Endothelial cell of umbilical vein (primary cell): Measurements from ENCODE around the gene FGD6. TPM values are rescaled to one million over a fixed set of nuclear protein-coding genes. Genes with fewer than 3 reads are reported as not detected.
"Not testable (repeated sequence)": the region's sequence is repeated elsewhere in the genome, so short reads cannot be mapped to it uniquely, and the experiment has no call there.

Experiments used
- BruUV-seq: library from RNA; stranded (reverse); fragments of 400-500 nt; replicated peaks from 2 replicates; lab custom pipeline; 2021; lab: Mats Ljungman, UMichigan
- CTCF ChIA-PET: fragments of 300-600, 350-600 bp; sonication (Branson Sonifier 250); formaldehyde crosslinking; loops from one replicate; lab custom pipeline; 2021; ENCODE audit warnings: antibody characterized with exemption, inconsistent platforms; lab: Charles Lee
- POLR2A ChIA-PET: fragments of 300-600, 350-600 bp; sonication (Branson Sonifier 250); formaldehyde crosslinking; loops from one replicate; lab custom pipeline; 2021; ENCODE audit warnings: antibody characterized with exemption, inconsistent platforms; lab: Charles Lee
- DNase-seq: peaks from one replicate; pipeline ENCODE4 v3.0.0-alpha.2; 2011; ENCODE audit warnings: low read depth, low spot score
- FAIRE-seq: peaks from 2 replicates; lab custom pipeline; 2011; peaks lifted over from hg19 to GRCh38; lab: Jason Lieb, UNC
- H2AFZ ChIP-seq: 2 replicates; pipeline ENCODE4 v1.6.0; 2012; ENCODE audit warnings: low read depth, low read length, control low read depth, inconsistent platforms
- H3K27ac ChIP-seq: 2 replicates; pipeline ENCODE4 v1.5.1; 2011; ENCODE audit warnings: low read depth, mild to moderate bottlenecking, control low read depth, low read length, moderate library complexity; ENCODE audit not compliant: insufficient read depth
- H3K27me3 ChIP-seq, 2 experiments: 2 replicates each; pipeline versions ENCODE4 v1.6.0 to v1.6.1; 2011; ENCODE audit warnings: low read length in 2 of 2, mixed read lengths in 1 of 2; ENCODE audit not compliant: control insufficient read depth in 2 of 2, insufficient read depth in 2 of 2
- H3K36me3 ChIP-seq, 2 experiments: 2 replicates in 1 of 2; 3 replicates in 1 of 2; pipeline ENCODE4 v1.5.1; 2011; ENCODE audit warnings: low read length in 2 of 2, mild to moderate bottlenecking in 1 of 2, moderate library complexity in 1 of 2; ENCODE audit not compliant: control insufficient read depth in 2 of 2, insufficient read depth in 2 of 2; ENCODE audit errors: extremely low read depth in 1 of 2
- H3K4me1 ChIP-seq: 3 replicates; pipeline ENCODE4 v1.5.1; 2011; ENCODE audit warnings: mild to moderate bottlenecking, low read length; ENCODE audit not compliant: control insufficient read depth, insufficient read depth; ENCODE audit errors: extremely low read depth
- H3K4me2 ChIP-seq: 2 replicates; pipeline ENCODE4 v1.6.1; 2011; ENCODE audit warnings: low read length, control low read depth, mixed read lengths; ENCODE audit not compliant: insufficient read depth
- H3K4me3 ChIP-seq, 3 experiments: fragments of 200-600 bp in 1 of 3; sonication (generic), shearing (Covaris generic) in 1 of 3; replicated peaks in 1 of 3; 2 replicates each; pipeline ENCODE4 v1.5.1; 2011 to 2016; ENCODE audit warnings: control low read depth in 3 of 3, low read length in 3 of 3, mild to moderate bottlenecking in 2 of 3, inconsistent platforms in 1 of 3, low read depth in 1 of 3, moderate library complexity in 1 of 3; ENCODE audit not compliant: insufficient read depth in 1 of 3
- H3K79me2 ChIP-seq: 2 replicates; pipeline ENCODE4 v1.6.0; 2012; ENCODE audit warnings: low read length, inconsistent platforms; ENCODE audit not compliant: control insufficient read depth, insufficient read depth
- H3K9ac ChIP-seq: replicated peaks from 2 replicates; pipeline ENCODE3; 2011; ENCODE audit warnings: low read length, control low read depth; ENCODE audit not compliant: insufficient read depth; ENCODE audit errors: extremely low read depth
- H3K9me1 ChIP-seq: replicated peaks from 3 replicates; pipeline ENCODE4 v1.6.0; 2011; ENCODE audit warnings: mild to moderate bottlenecking, low read length; ENCODE audit not compliant: control insufficient read depth, insufficient read depth; ENCODE audit errors: extremely low read depth
- H3K9me3 ChIP-seq: replicated peaks from 2 replicates; pipeline ENCODE4 v1.5.1; 2012; ENCODE audit warnings: low read length, inconsistent platforms; ENCODE audit not compliant: control insufficient read depth, insufficient read depth
- H4K20me1 ChIP-seq: replicated peaks from 2 replicates; pipeline ENCODE3; 2011; ENCODE audit warnings: mild to moderate bottlenecking, low read length; ENCODE audit not compliant: control insufficient read depth, insufficient read depth; ENCODE audit errors: extremely low read depth
- CTCF ChIP-seq, 2 donors: IDR thresholded peaks; 1 replicate in 1 of 2; 2 replicates in 1 of 2; pipeline ENCODE4 v1.5.1; 2011; ENCODE audit warnings: low read length in 2 of 2, mild to moderate bottlenecking in 2 of 2, moderate library complexity in 2 of 2, control low read depth in 1 of 2, inconsistent platforms in 1 of 2, low read depth in 1 of 2; ENCODE audit not compliant: insufficient read depth in 1 of 2; ENCODE audit errors: extremely low read depth in 1 of 2
- EZH2 ChIP-seq: IDR thresholded peaks from 2 replicates; pipeline ENCODE4 v1.6.1; 2012; ENCODE audit warnings: borderline replicate concordance, low read depth, mild to moderate bottlenecking, moderate library complexity, low read length, inconsistent platforms; ENCODE audit not compliant: severe bottlenecking
- GATA2 ChIP-seq: IDR thresholded peaks from 2 replicates; pipeline ENCODE4 v1.7.0; 2011; ENCODE audit warnings: low read depth, mild to moderate bottlenecking, moderate library complexity, mixed read lengths, low read length; ENCODE audit not compliant: insufficient read length, insufficient read depth
- POLR2A ChIP-seq: IDR thresholded peaks from 2 replicates; pipeline ENCODE4 v1.6.1; 2012; ENCODE audit warnings: low read depth, mild to moderate bottlenecking, control low read depth, low read length
- dilution Hi-C: fragments of 300-500 bp; cut with MboI; formaldehyde crosslinking; loops from one replicate; pipeline ENCODE4 v1.15.0; 2019; ENCODE audit warnings: low sequenced_read_pairs; ENCODE audit not compliant: extremely low pct_ligation_motif_present
- intact Hi-C: fragments of 100-400 bp; cut with micrococcal nuclease; formaldehyde crosslinking; loops from one replicate; pipeline ENCODE4 v1.10.0; 2022
- polyA plus RNA-seq, 4 experiments: library from polyadenylated mRNA; depleted of rRNA in 3 of 4; stranded (reverse) in 3 of 4; unstranded in 1 of 4; fragments of >200 nt; gene quantifications; 2 replicates each; pipeline versions ENCODE4 v1.2.1 to v1.2.3, GENCODE V29; 2011 to 2012; ENCODE audit warnings: missing spikeins in 1 of 4
- total RNA-seq: library from RNA; stranded (reverse); gene quantifications from 2 replicates; pipeline ENCODE4 v1.2.3, GENCODE V29; 2021

Gene FGD6
- total and polyA plus RNA-seq, 2 donors (not counting 3 experiments of a cell fraction or from before 2014, with no cell fraction given): 5.9 to 14.0 TPM

DNA sequence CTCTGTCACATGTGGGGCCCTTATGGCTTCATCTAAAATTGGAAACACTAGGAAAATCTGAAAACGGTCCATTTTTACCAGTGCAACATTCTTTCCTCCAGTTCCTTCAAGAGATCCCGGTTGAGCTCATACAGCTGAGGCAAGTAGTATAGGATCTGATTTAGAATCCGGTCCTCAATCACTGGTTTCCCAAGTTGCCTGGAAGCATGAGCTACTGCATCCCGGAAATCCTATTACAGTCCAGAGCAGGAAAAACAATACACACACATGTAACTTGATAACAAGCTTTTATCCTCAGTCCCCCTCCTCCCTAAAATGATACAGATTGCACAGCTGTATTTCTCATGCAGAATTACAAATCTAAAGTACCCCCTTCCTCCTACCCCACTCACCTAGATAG is 76.0 kb downstream of the FGD6 start:
- no peaks in the 10 kb centered on the region for H4K20me1 ChIP-seq
- DNase-seq (no peak), FAIRE-seq (no peak)
- H3K4me2 ChIP-seq: no peak overlapping the region
- TF ChIP-seq GATA2 (no peak), EZH2 (no peak), CTCF (IDR thresholded peaks at IDR 0.05; ENCODE audit: extremely low read depth in 1 of 2, insufficient read depth in 1 of 2, low read depth in 1 of 2, low read length in 2 of 2) (no peak), POLR2A (no peak)
- H3K9ac ChIP-seq: no peak overlapping the region
- intact Hi-C loops (no loop called here), dilution Hi-C loops (no loop called here)
- no peaks in the 10 kb centered on the region for H3K79me2 ChIP-seq
- no peak overlapping the region for H2AFZ ChIP-seq
- H3K9me1 ChIP-seq: no peaks in the 10 kb centered on the region
- no peaks in the 10 kb centered on the region for H3K36me3 ChIP-seq
- ChIA-PET CTCF (interaction anchor here (1.0 to 1.7 kb wide), 6 partner anchors 8 to 76 kb away, joined by 3 to 6 read pairs (median 4); partner anchors contain the start of genes FGD6 and VEZT), POLR2A (no interaction called here)
- H3K9me3 ChIP-seq: no peaks in the 10 kb centered on the region
- H3K4me1 ChIP-seq: peaks cover 8% of the 10 kb centered on the region
- no peak overlapping the region for H3K4me3 ChIP-seq
- BruUV-seq: no TSS peak
- H3K27ac ChIP-seq: no peak overlapping the region
- no peaks in the 10 kb centered on the region for H3K27me3 ChIP-seq

DNA sequence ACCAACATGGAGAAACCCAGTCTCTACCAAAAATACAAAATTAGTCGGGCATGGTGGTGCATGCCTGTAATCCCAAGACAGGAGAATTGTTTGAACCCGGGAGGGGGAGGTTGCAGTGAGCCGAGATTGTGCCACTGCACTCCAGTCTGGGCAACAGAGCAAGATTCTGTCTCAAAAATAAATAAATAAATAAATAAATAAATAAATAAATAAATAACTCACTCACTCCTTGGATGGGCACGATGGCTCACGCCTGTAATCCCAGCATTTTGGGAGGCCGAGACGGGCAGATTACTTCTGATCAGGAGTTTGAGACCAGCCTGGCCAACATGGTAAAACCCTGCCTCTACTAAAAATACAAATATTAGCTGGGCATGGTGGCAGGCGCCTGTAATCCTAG is 79.2 kb downstream of the FGD6 start:
- dilution Hi-C loops, H4K20me1 ChIP-seq, intact Hi-C loops, H3K79me2 ChIP-seq, H3K27ac ChIP-seq, H2AFZ ChIP-seq, CTCF ChIA-PET, H3K4me2 ChIP-seq, H3K9ac ChIP-seq, H3K27me3 ChIP-seq, DNase-seq, H3K9me3 ChIP-seq, POLR2A ChIA-PET, FAIRE-seq, H3K4me1 ChIP-seq, H3K9me1 ChIP-seq, H3K36me3 ChIP-seq, H3K4me3 ChIP-seq, BruUV-seq: not testable (repeated sequence)
